Stomach (tissue), 9 donors: ENCODE measurements around the gene UGP2. TPM values are rescaled to one million over a fixed set of nuclear protein-coding genes. Genes with fewer than 3 reads are reported as not detected.

Experiments
- DNase-seq, 2 donors: peaks; one replicate each; pipeline versions ENCODE4 v3.0.0 to v3.0.0-alpha.2; 2013 to 2019
- H3K27ac ChIP-seq, 5 donors: fragments of 200-600 bp in 4 of 5; sonication (generic) in 4 of 5; one replicate each; pipeline ENCODE4 v1.5.1; 2013 to 2019; ENCODE audit warnings: mild to moderate bottlenecking in 1 of 5, moderate library complexity in 1 of 5
- H3K27me3 ChIP-seq, 3 donors: fragments of 200-600 bp; sonication (generic); one replicate each; pipeline ENCODE4 v1.5.1; 2017 to 2019; ENCODE audit warnings: mixed run types in 1 of 3
- H3K36me3 ChIP-seq, 4 donors: fragments of 200-600 bp; sonication (generic); 1 replicate in 3 of 4; 2 replicates in 1 of 4; pipeline ENCODE4 v1.5.1; 2016 to 2019
- H3K4me1 ChIP-seq, 4 donors: fragments of 200-600 bp; sonication (generic); one replicate each; pipeline ENCODE4 v1.5.1; 2016 to 2019
- H3K4me3 ChIP-seq, 4 donors: fragments of 200-600 bp; sonication (generic) in 3 of 4; one replicate each; pipeline ENCODE4 v1.5.1; 2016 to 2019; ENCODE audit warnings: mild to moderate bottlenecking in 1 of 4
- H3K9me3 ChIP-seq, 4 donors: fragments of 200-600 bp; sonication (generic); one replicate each; pipeline ENCODE4 v1.5.1; 2016 to 2019
- CTCF ChIP-seq, 7 experiments: fragments of 450-650 bp in 4 of 7; fragments of 200-600 bp in 3 of 7; sonication (generic) in 3 of 7; IDR thresholded peaks; one replicate each; pipeline ENCODE4 v1.5.1; 2016 to 2019; ENCODE audit warnings: antibody characterized with exemption in 7 of 7, control low read depth in 2 of 7, mild to moderate bottlenecking in 1 of 7
- EP300 ChIP-seq: sonication (generic); formaldehyde crosslinking; IDR thresholded peaks from one replicate; pipeline ENCODE4 v1.6.1; 2017; ENCODE audit warnings: antibody characterized with exemption
- POLR2A ChIP-seq, 4 donors: fragments of 450-650 bp; IDR thresholded peaks; one replicate each; pipeline ENCODE4 v1.6.1; 2016; ENCODE audit warnings: antibody characterized with exemption in 4 of 4, control low read depth in 2 of 4, mild to moderate bottlenecking in 1 of 4, moderate library complexity in 1 of 4
- POLR2AphosphoS5 ChIP-seq, 3 donors: sonication (generic); formaldehyde crosslinking; IDR thresholded peaks; one replicate each; pipeline ENCODE4 v1.6.1; 2016; ENCODE audit warnings: antibody characterized with exemption in 3 of 3
- WGBS, 5 donors: extraction: QIAGEN DNeasy Blood & Tissue Kit in 3 of 5; methylation state at CpG; one replicate each; pipeline versions ENCODE4 v1.1.5 to v1.1.7; 2013 to 2018; 5-methylcytosine and 5-hydroxymethylcytosine counted together
- intact Hi-C: fragments of 100-400 bp; cut with DNase I; formaldehyde crosslinking; loops from one replicate; pipeline ENCODE4 v1.15.1; 2023; ENCODE audit warnings: low total_unique reads
- polyA plus RNA-seq, 3 donors: library from polyadenylated mRNA; stranded (reverse); fragments of 200-250 nt; gene quantifications; one replicate each; pipeline ENCODE4 v1.2.3, GENCODE V29; 2013
- total RNA-seq, 5 donors: library from RNA; depleted of rRNA; stranded (reverse); fragments of >200 nt; gene quantifications; one replicate each; pipeline versions ENCODE4 v1.1.0 to v1.2.3, GENCODE V29; 2014 to 2016
- donor health status: healthy with polysubstance abuse.
- donor health status: Bipolar disorder and iron deficiency.
- donor health status: healthy.

UGP2 gene
- total and polyA plus RNA-seq, 8 donors, result 38.5 to 135 (median 93.7) TPM

GRCh38 chr2:63874204-63875130 lies 32.8 kb downstream of the UGP2 start:
- peaks cover 0 to 35% (median 24%) of the 10 kb centered on the region in 4 donors for H3K36me3 ChIP-seq
- H3K4me3 ChIP-seq, result no peak overlapping the region
- no peaks in the 10 kb centered on the region for H3K9me3 ChIP-seq
- 94 to 99% (median 96%) methylated on average over 5 of the region's 5 CpGs for WGBS, 5 donors
- no peak overlapping the region for H3K27ac ChIP-seq
- no peaks in the 10 kb centered on the region for H3K27me3 ChIP-seq
- intact Hi-C loops, result loop anchor here (5.0 kb wide), 1 partner anchor 177 kb away; no protein-coding TSS in a partner anchor
- no peak for DNase-seq
- TF ChIP-seq CTCF (IDR thresholded peaks at IDR 0.05) (no peak), POLR2AphosphoS5 (IDR thresholded peaks at IDR 0.05) (no peak), POLR2A (IDR thresholded peaks at IDR 0.05) (no peak), EP300 (no peak)
- peaks cover 4 to 46% (median 18%) of the 10 kb centered on the region in 4 donors for H3K4me1 ChIP-seq

- WGBS, 5 donors, result 21 to 42% (median 32%) methylated on average over 1 of the region's 1 CpG
- no peaks in the 10 kb centered on the region for H3K27me3 ChIP-seq
- intact Hi-C loops, result loop anchor here (5.0 kb wide), 1 partner anchor 178 kb away; no protein-coding TSS in a partner anchor
- H3K36me3 ChIP-seq, result peaks cover 0 to 35% (median 24%) of the 10 kb centered on the region in 4 donors
- peaks cover 4 to 46% (median 18%) of the 10 kb centered on the region in 4 donors for H3K4me1 ChIP-seq
- no peak for DNase-seq
- TF ChIP-seq POLR2A (IDR thresholded peaks at IDR 0.05), result no peak
- TF ChIP-seq POLR2AphosphoS5 (IDR thresholded peaks at IDR 0.05), result no peak
- TF ChIP-seq EP300, result no peak
- TF ChIP-seq CTCF (IDR thresholded peaks at IDR 0.05), result no peak
- no peak overlapping the region for H3K4me3 ChIP-seq
- peak overlapping the region in 1 of 5 donors; percentile 43 for H3K27ac ChIP-seq
- no peaks in the 10 kb centered on the region for H3K9me3 ChIP-seq
Observed at GRCh38 chr2:63875131-63875527, 33.4 kb downstream of the UGP2 start.

GRCh38 chr2:63875559-63876245 lies 34.0 kb downstream of the UGP2 start:
- peaks cover 4 to 41% (median 18%) of the 10 kb centered on the region in 4 donors for H3K4me1 ChIP-seq

More at GRCh38 chr2:63875559-63876245, 34.0 kb downstream of the UGP2 start:
- 88 to 94% (median 90%) methylated on average over 3 of the region's 3 CpGs for WGBS, 5 donors
- Histone ChIP-seq H3K4me3 (no peak overlapping the region), H3K36me3 (peaks cover 0 to 35% (median 26%) of the 10 kb centered on the region in 4 donors), H3K9me3 (no peaks in the 10 kb centered on the region), H3K27ac (peak overlapping the region in 2 of 5 donors; percentile 11 to 43), H3K27me3 (no peaks in the 10 kb centered on the region)
- no peak for TF ChIP-seq CTCF (IDR thresholded peaks at IDR 0.05)
- TF ChIP-seq POLR2AphosphoS5 (IDR thresholded peaks at IDR 0.05), result no peak
- intact Hi-C loops, result loop anchor here (5.0 kb wide), 1 partner anchor 178 kb away; no protein-coding TSS in a partner anchor
- peak in 1 of 2 donors; percentile 54 for DNase-seq
